ENCODE results near the gene KLF5. TPM values are rescaled to one million over a fixed set of nuclear protein-coding genes. Genes with fewer than 3 reads are reported as not detected.
"Not testable (repeated sequence)": the region's sequence is repeated elsewhere in the genome, so short reads cannot be mapped to it uniquely, and the experiment has no call there.

The KLF5 gene
- total RNA-seq = 0.59 TPM
- long read RNA-seq = 0 reads

DNA sequence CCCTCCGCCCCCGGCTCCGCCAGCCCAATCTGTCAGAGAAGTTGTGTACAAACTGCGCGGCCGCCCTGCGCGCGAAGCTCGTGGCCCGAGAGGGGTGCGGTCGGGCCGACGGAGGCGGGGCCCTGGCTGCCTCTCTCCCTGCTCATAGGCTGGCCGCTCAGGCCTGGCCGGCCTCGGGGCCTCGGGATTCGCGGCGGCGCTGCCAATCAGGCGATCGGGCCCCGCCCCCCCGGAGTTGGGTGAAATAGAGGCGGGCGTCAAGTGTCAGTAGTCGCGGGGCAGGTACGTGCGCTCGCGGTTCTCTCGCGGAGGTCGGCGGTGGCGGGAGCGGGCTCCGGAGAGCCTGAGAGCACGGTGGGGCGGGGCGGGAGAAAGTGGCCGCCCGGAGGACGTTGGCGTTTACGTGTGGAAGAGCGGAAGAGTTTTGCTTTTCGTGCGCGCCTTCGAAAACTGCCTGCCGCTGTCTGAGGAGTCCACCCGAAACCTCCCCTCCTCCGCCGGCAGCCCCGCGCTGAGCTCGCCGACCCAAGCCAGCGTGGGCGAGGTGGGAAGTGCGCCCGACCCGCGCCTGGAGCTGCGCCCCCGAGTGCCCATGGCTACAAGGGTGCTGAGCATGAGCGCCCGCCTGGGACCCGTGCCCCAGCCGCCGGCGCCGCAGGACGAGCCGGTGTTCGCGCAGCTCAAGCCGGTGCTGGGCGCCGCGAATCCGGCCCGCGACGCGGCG, at the start of gene KLF5:
Gene KLF5, plus strand, starts transcription at position 270 of the 724 bp plus-strand sequence. Its CDS starts 323 bp downstream, at position 593.
- ATAC-seq (ENCODE audit: poor library complexity) (peak; percentile 99), DNase-seq (peak; percentile 98)
- intact Hi-C loops (cut with DNase I) = no loop called here

DNA sequence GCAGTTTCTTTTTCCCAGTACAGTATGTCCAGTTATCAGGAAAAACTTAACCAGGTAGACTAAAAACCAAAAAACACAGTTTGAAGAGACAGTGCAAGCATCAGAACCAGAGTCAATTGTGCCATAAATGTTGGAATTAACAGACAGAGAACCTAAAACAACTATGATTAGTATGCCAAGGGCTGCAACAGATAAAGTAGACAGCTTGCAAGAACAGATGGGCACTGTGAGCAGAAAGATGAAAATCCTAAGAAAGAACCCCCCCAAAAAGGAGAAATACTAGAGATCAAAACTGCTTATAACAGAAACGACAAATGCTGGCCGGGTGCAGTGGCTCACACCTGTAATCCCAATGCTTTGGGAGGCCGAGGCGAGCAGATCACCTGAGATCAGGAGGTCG, 47.1 kb upstream of the KLF5 start:
- no peak for ATAC-seq (ENCODE audit: poor library complexity)
- DNase-seq = no peak
- intact Hi-C loops (cut with DNase I) = no loop called here

- DNase-seq = no peak
- intact Hi-C loops (cut with DNase I) = no loop called here
- no peak for ATAC-seq (ENCODE audit: poor library complexity)
Measured at GRCh38 chr13:73015805-73016204, 43.0 kb upstream of the KLF5 start.

DNA sequence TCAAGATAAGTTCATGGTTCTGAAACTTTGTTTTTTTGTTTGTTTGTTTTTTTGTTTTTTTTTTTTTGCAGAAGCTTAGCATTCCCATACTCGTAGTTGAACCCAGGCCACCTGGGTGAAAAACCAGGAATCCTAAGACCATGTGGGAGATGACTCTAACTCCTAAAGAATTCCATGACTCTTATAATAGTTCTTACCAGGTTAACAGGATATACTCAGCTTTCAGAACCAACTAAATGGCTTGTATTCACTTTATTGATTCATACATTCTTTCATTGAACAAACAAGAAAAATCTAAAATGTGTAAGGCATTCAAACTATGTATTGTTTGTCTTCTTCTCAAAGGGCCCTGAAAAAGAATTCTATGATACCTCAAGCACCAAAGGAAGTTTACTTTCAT, 40.5 kb upstream of the KLF5 start:
- intact Hi-C loops (cut with DNase I) = no loop called here
- no peak for DNase-seq
- ATAC-seq (ENCODE audit: poor library complexity) = no peak

DNA sequence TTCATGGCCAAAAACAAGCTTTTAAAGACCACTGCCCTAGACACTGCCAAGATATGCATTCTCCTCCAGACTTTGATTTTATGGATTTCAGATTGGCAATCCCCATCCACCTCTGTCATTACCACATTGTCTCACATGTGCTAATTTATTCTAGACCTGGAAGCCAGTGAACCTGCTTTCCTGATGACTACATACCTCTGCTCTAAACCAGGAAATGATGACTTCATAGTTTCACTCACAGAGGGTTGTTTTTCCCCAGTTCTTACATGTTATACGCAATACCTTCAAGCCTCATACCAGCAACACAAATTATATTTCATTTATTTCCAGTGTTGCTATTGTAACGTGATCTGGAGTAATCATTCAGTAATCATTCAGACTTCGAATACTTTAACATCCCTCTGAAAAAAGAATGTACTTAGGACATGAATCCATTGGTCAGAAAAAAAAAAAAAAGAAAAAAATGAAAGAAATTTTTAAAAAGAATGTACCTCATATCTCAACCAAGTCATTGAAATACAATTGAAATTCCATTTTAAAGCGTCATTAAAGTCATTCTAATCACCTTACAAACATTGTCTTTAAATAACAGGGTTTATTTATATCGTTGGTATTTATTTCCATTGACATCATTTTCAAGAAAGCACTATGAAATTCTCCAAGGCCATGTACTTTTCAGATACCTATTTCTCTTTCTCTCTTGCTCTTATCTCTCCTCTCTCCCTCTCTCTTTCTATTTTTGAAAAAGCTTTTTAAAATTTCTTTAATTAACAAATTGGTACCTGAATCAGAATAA, 33.4 kb upstream of the KLF5 start:
- DNase-seq = no peak
- intact Hi-C loops (cut with DNase I) = no loop called here
- ATAC-seq (ENCODE audit: poor library complexity) = no peak

DNA sequence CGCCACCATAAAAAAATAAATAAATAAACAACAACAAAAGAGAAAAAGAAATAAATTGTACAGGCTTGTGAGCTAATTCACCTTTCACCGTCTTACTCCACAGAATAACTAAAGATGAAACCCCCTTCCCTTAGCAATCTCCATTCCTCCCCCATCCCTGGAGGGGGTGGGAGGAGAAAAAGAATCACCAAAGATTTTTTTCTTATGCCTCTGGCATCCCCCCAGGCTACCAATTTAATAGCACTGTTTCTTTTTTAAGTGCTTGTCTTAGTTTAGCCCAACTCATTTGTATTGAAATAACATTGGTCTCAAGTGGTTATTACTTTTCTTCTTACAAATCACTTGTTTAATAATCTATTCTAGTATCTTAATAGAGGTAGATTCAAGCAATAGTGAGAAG, 23.9 kb upstream of the KLF5 start:
- no peak for ATAC-seq (ENCODE audit: poor library complexity)
- no peak for DNase-seq
- intact Hi-C loops (cut with DNase I) = no loop called here

GRCh38 chr13:73035660-73036059, 23.1 kb upstream of the KLF5 start:
- intact Hi-C loops (cut with DNase I) = no loop called here
- DNase-seq = no peak
- no peak for ATAC-seq (ENCODE audit: poor library complexity)

DNA sequence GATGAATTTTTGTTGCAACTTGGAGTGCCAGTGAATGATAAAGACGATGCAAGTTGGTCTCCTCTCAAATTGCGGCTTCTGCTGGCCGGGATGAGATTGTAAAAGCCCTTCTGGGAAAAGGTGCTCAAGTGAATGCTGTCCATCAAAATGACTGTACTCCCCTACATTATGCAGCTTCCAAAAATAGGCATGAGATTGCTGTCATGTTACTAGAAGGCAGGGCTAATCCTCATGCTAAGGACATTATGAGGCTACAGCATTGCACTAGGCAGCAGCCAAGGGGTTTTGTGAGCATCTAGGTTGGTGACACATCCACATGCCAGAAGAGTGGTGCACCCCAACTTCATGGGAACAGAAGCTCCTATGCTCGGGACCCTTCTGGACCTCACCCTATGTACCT, 22.2 kb upstream of the KLF5 start:
- intact Hi-C loops (cut with DNase I) = no loop called here
- no peak for ATAC-seq (ENCODE audit: poor library complexity)
- no peak for DNase-seq

GRCh38 chr13:73038064-73038463, 20.7 kb upstream of the KLF5 start:
- intact Hi-C loops (cut with DNase I) = no loop called here
- ATAC-seq (ENCODE audit: poor library complexity) = no peak

GRCh38 chr13:73039201-73040108, 19.4 kb upstream of the KLF5 start:
- no peak for DNase-seq
- no peak for ATAC-seq (ENCODE audit: poor library complexity)
- intact Hi-C loops (cut with DNase I) = no loop called here

More at GRCh38 chr13:73038064-73038463, 20.7 kb upstream of the KLF5 start:
- no peak for DNase-seq

GRCh38 chr13:73040484-73040883, 18.3 kb upstream of the KLF5 start:
- DNase-seq = no peak
- intact Hi-C loops (cut with DNase I) = no loop called here
- ATAC-seq (ENCODE audit: poor library complexity) = no peak

DNA sequence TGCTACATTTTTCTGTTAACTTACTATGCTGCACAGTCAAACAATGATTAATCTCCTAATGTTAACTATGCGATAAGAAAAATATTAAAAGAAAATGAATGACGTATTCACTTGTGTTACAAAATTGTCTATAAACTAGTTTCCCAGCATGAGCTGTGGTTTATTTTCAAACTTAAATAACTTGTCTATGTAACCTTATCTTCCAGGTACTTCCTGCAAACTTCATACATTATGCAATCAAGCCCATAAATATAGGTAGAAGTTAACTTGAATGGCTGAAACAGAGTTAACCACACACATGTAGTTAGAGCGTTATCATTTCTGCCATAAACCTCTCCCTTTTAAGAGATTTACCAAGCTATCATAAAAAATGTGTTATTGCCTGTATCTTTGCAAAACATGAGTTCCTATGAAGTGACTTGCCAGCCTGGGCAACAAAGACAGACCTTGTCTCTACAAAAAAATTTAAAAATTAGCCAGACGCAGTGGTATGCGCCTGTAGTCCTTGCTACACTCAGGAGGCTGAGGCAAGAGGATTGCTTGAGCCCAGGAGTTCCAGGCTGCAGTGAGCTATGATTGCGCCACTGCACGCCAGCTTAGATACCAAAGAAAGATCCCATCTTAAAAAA, 17.7 kb upstream of the KLF5 start:
- DNase-seq (no peak), ATAC-seq (ENCODE audit: poor library complexity) (no peak)
- intact Hi-C loops (cut with DNase I) = no loop called here

DNA sequence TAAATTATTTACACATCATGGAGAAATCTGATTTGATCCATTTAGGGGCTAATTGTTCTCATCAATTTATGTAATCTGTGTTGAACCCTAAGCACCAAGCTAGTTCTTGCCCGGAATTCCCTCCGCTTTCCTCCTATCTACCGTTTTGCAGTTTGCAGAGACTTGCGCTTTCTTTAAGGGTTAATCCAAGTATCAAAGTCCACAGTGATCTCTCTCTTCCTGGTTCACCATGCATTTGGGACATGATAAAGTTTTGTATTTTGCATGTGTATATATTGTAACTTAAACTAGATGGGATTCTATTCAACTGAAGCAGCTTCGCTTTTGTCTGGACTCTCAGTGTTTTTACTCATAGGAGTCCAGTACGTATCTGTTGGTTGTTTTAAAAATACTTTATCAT, 13.8 kb upstream of the KLF5 start:
- DNase-seq = no peak
- intact Hi-C loops (cut with DNase I) = no loop called here
- ATAC-seq (ENCODE audit: poor library complexity) = no peak

- DNase-seq; ATAC-seq (ENCODE audit: poor library complexity); intact Hi-C loops (cut with DNase I): not testable (repeated sequence)
Measured at GRCh38 chr13:73048615-73049014, 10.2 kb upstream of the KLF5 start.

GRCh38 chr13:73054712-73055111, 4.1 kb upstream of the KLF5 start:
- DNase-seq (no peak), ATAC-seq (ENCODE audit: poor library complexity) (no peak)
- intact Hi-C loops (cut with DNase I) = no loop called here

DNA sequence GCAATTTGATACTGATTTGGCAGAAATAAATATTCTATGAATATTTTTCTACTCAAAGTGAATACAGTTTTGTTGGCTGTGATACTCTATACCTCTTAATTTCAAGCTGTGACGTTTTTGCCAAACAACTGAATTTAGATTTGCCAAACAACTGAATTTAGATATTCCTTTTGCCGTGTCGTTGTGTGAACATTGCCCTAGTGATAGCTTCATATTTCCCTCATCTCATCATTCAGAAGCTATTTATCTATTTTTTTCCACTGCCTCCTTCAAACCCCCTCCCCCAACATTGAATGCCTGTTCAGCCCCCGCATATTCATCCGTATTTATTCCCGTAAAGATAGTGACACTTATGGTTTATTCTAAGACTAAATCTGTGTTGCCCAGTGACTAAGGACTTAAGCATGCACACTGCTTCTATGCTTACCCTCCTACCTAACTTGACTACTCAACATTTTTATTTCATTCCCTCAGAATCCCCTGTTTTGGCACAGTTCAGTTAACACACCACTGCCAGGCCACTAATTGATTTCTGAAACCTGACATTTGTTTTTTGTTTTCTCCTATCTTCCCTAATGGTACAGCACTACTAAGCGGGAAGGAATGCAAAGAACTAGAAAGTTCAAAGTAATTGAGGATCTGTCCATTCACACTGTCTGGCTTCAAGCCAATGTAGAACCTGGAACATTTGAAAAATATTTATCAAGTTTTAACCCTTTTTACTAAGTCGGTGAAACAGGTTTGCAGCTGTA, 2.8 kb upstream of the KLF5 start:
- intact Hi-C loops (cut with DNase I) = no loop called here
- no peak for ATAC-seq (ENCODE audit: poor library complexity)
- DNase-seq = no peak

DNA sequence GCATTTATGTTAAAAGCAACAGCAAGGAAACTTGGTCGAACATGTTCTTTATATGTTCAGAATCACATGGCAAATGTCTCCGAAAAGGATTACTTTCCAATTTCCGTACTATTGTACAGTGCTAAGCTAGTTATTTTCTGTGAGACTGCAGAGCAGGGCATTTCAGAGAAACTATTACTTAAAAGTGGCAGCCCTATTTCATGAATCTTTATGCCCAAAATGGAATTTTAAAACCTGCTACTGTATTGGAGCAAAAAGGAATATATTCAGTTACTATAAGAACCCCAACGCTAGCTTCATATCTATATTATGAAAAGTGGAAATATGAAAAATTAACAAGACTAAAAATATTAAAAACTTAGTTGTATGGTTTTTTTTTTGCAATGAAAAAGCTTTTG, 2.2 kb upstream of the KLF5 start:
- no peak for DNase-seq
- ATAC-seq (ENCODE audit: poor library complexity) = no peak
- intact Hi-C loops (cut with DNase I) = no loop called here
